GM19463 (cell line): Measurements from ENCODE around the gene SNRPD1.
"Not testable (repeated sequence)": the region's sequence is repeated elsewhere in the genome, so short reads cannot be mapped to it uniquely, and the experiment has no call there.

Source experiments
- ATAC-seq: cut with Tn5 transposase; IDR thresholded peaks from one replicate; pipeline ENCODE4 v1.9.1; 2021; ENCODE audit warnings: mild to moderate bottlenecking, moderate library complexity; ENCODE audit not compliant: unreplicated experiment

The SNRPD1 gene

DNA sequence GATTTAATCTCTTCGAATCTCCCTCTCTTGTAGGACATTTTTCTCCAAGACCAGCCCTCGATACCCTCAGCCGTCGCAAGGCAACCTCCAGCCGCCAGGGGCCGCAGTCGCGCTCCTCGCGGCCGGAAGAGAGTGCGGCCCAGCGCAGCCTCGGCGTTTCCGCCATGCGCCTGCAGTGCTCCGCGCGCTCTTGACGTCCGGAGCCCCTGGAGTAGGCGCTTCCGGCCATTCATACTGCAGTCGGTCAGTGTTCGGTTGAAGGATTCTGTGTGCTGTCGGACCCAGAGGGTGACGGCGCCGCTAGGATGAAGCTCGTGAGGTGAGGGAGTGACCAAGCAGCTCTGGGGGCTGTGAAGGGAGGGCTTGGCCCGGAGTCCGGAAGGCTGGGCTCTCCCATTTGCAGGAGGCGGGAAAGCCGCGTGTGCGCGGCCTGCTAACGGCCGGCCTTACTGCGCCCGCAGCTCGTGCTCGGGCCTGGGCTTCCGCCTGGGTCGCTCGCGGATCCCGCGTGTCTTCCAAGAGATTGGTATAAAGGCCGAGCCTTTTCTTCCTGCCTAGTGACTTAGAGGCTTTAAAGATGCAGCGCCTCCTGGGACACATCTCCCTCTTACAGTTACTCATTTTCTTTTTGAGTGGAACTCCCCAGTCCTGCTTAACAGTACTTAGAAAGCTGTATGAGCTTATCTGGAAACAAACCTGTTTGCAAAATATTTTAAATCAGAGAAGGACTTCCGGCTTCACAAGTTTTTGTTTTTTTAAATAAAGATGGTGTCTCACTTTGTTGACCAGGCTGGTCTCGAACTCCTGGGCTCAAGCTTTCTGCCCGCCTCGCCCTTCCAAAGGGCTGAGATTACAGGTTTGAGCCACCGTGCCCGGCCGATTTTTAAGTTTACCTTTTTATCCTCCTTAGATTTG lies at the start of gene SNRPD1:
Gene SNRPD1, plus strand, starts transcription at position 190 of the 915 bp plus-strand sequence. Its CDS starts 116 bp downstream, at position 306.
- ATAC-seq, result peak; percentile 99

DNA sequence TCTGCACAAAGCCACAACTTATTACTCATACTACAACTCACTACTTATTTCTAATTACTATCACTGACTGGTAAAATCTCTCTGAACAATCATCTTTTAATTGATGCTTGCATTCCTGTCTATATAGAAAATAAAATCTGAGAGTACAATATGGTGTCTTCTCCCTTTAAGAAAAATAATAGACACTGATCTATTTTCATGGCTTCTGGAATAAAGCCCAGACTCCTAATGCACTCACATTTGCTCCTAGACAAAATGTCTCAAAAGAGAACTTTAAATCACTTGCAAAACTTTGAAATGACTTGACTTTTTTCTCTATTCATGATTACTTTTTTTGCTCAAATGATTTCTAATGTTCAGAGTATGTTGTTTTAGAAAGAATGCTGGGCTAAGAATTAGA lies 40.3 kb upstream of the SNRPD1 start:
- no peak for ATAC-seq

DNA sequence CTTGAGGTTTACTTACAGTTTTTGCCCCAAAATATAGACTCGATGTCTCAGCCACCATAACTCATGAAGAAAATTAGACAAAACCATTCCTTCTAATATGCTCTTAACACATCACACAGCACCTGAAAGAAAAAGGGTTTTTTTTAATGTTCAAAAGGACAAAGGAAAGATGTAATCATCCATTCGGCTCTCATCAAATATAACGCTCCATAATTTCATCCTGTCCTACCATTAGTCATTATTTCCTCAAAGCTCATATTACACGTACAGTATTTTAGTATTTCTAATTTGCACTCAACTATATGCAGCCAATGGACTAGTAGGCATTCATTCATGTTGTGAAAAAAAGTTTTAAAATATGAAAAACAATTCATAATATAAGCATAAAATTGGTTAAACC lies 36.5 kb upstream of the SNRPD1 start:
- ATAC-seq, result no peak

DNA sequence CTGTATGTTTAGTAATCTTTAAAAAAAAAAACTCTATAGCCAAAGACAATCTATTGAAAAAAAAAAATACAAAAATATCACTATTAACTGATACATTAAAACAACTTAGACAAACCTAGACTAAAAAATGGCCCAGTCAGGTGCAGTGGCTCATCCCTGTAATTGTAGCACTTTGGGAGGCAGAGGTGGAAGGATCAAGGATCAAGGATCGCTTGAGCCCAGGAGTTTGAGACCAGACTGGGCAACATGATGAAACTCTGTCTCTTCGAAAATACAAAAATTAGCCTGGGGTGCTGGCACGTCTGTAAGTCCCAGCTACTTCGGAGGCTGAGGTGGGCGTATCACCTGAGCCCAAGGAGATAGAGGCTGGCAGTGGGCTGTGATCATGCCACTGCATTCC lies 27.7 kb upstream of the SNRPD1 start:
- ATAC-seq, result no peak

DNA sequence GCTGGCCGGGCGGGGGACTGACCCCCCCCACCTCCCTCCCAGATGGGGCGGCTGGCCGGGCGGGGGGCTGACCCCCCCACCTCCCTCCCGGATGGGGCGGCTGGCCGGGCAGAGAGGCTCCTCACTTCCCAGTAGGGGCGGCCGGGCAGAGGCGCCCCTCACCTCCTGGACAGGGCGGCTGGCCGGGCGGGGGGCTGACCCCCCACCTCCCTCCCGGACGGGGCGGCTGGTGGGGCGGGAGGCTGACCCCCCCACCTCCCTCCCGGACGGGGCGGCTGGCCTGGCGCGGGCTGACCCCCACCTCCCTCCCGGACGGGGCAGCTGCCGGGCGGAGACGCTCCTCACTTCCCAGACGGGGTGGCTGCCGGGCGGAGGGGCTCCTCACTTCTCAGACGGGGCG lies 19.8 kb upstream of the SNRPD1 start:
- not testable (repeated sequence) for ATAC-seq

DNA sequence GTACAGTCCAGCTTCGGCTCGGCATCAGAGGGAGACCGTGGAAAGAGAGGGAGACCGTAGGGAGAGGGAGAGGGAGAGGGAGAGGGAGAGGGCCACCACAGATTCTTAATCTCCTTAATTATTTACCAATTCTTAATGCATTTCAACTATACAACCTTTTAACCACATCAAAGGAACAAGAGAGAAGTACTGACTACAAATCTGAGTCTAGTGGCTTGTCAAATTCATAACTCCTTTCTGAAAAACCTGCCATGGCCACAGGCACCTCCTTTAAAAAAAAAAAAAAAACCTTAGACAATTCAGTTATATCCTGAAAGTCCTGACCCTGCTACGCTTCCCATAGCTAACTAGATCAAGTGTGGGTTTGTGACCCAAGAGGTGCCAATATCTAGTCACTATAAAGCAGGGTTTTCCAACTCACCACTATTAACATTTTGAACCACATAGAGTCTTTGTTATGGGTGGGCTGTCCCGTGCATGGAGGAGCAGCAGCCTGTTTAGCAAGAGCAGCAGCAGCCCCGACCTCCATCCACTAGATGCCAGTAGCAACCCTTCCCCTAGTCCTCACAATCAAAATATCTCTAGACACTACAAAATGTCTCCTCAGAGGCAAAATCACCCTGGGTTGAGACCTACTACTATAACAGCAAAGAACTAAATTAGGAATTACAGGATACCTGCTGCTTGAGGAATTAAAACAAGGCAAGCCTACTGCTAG lies 18.4 kb upstream of the SNRPD1 start:
- ATAC-seq, result peak; percentile 36

DNA sequence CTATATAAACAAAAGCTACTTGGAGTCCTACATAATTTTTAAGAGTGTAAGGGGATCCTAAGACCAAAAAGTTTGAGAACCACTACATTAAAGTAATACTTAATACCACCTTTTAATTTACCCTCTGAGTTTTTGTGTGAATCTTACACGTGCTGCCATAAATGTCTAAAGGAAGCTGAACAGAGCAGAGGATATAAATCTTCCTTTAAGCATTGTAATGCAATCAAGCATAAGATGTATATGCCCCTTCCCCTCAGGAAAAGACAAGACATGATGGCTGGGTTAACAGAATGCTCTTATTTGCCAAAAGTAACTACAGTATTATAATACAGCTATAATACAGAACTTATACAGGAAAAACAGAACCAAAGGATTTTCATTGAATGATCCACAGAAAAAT lies 14.5 kb upstream of the SNRPD1 start:
- ATAC-seq, result no peak

DNA sequence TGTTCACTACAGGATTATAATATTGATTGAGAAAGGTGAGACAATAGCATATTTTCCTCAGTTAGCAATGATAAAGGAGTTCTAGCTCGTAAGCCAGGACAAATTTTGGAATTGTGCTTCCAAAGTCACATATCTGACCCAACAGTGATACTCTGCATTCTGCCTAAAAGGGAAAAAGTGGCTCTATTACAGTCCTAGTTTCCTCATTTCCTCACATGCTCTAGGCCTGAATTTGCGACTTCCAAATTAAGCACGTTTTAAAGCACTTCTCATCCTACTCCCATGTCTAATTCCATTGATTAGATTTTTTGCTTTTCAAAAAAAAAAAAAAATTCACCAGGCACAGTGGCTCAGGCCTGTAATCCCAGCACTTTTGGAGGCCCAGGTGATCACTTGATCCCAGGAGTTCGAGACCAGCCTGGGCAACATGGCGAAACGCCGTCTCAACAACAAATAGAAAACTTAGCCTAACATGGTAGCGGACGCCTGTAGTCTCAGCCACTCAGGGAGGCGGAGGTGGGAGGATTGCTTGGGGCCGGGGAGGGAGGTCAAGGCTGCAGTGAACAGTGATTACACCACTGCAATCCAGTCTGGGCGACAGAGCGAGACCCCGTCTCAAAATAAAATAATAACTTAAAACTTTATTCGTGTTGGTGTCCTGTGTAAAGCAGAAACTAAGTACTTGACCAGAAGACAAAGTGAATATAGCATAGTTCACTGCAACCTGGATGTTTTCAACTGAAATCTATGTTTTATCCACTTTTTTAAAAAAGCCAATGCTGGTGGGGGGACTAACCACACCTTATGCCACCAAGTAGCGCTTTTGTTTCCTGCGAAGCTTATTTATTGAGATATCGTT lies 13.2 kb upstream of the SNRPD1 start:
- no peak for ATAC-seq

DNA sequence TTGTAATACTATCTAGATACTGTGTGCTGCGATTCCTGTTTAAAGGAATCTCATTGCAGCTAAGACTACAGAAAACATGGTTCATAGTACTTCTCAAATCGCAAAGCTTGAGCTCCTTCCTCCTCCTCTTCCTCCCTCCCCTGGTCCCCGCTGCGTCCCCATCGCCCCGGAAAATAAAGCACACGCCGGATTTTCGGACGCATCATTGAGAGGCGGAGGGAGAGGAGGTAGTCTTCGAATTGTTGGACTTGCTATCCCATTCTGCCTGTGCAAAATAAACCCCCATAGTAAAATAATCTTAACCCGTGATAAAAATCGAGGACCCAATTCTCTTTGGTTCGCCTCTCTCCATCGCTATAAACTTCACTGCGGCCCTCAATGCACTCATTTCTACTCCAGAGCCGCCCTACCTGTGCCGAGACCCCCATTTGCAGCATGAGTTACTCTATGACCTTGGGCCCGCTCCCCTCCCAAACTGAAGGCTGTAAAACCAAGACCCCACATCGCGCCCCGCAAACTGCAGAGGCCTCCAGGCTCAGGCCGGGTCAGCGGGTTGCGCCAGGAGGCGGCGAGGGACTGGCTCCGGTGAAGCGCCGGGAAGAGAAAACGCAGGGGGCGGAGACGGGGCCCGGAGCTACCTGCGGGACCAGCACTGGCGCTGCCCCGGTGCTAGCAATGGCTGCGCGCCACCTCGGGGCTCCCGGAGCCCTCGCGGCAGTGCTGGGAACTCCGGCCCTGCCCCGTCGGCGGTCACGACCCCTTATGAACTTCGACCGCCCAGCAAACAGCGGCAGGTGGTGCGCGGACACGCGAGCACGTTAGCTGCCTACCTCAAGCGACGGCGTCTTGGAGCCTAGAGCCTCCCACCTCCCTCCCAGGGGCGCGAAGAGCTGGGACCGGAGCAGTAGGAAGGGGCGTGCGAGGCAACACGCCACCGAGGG lies 12.3 kb upstream of the SNRPD1 start:
- peak; percentile 41 for ATAC-seq

DNA sequence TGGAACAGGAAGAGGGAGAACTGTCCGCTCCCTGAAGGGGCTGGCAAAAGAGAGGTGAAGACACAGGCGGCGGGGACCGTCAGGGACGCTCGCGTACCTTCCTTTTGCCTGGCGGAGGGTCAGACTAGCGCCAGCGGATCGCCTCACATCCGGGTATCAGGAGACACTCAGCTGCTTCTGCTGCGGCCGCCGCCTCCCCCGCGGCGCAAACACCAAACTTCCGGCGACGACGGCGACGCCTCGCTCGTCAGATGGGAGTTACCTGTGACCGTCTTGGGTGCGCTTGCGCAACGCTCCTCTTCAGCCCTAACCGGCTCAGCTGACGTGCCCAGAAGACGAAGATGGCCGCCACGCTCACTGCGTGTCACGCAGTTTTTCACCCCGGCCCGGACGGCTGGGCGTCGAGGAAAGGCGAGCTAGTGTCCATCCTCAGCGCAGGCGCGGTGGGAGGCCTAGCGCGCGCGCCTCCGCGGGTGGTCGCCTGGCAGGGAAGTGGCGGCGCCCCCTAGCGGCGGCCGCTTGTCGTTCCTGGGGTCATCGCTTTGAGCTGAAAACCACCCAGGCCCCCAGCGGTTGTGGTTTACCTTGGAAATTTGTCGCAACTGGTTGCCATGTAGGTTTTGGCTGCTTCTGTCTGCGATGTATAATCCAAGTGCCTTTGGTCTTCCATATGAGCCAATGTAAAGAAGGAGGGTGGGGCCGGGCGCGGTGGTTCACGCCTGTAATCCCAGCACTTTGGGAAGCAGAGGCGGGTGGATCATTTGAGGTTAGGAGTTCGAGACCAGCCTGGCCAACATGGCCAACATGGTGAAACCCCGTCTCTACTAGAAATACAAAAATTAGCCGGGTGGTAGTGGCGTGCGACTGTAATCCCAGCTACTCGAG lies 11.3 kb upstream of the SNRPD1 start, which contains the start of gene ESCO1:
Gene ESCO1, minus strand, starts transcription at position 179 of the 885 bp plus-strand sequence. CDS start 25,861 bp downstream, outside the sequence.
- ATAC-seq, result peak; percentile 84

DNA sequence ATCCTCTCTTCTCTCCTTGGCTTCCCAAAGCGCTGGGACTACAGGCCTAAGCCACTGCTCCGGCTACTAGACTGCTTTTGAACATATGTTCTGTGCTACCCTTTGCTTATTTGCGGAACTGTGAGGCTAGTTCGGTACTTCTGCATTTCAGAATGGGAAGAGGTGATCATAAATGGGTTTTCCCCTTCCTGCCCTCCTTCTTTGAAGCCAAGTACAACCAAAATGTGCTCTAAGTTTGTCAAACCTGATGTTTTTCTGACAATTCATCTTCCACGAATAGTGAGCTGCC lies 9.9 kb upstream of the SNRPD1 start:
- no peak for ATAC-seq

DNA sequence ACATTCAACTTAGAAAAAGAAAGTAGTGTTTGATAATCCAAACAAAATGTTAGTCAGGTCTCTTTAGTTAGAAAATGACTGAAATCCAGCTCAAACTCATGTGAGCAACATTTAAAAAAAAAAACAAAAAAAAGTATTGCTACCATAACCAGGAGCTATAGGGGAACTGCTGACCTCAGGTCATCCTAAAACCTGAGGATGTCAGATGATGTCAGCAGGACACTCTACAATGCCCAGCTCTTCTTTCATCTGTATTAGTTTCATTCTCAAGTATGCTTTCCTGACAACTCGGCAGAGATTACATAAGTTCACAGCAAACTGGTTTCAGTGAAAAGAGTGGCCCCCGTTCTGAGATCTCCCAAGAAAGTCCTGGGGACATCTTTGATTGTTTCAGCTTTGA lies 7.4 kb upstream of the SNRPD1 start:
- no peak for ATAC-seq

DNA sequence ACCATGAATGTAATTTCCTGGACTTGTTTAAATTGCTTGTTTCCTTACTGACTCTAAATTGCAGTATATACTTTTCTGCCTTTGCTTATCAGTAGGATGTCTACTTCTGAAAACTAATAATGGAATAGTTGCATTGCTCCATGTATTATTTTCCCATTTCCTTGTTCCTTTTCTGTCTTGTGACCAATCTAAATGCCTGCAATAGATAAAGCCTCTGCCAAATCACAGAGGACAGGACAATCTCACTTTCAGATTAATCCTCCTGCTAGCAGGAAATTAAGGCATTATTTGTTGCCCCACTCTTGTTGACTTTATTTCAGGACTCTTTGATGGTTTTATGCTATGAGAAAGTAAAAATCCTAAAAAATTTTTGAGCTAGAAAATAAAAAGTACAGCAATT lies 6.9 kb upstream of the SNRPD1 start:
- ATAC-seq, result no peak

DNA sequence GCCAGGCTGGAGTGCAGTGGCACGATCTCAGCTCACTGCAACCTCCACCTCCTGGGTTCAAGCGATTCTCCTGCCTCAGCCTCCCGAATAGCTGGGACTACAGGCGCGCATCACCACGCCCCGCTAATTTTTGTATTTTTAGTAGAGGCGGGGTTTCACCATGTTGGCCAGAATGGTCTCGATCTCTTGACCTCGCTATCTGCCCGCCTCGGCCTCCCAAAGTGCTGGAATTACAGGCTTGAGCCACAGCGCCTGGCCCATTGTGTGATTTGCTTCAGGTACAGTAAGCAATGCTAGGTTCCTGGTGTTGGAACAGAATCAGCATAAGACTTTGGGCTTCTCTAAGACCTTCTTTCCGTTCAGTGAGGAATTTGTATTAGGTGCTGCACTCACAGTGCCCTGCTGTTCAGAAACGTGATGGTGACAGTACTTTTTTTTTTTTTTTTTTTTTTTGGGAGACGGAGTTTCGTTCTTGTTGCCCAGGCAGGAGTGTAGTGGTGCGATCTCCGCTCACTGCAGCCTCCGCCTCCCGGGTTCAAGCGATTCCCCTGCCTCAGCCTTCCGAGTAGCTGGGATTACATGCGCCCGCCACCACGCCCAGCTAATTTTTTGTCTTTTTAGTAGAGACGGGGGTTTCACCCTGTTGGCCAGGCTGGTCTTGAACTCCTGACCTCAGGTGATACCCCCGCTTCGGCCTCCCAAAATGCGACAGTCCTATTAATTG lies 551 bp upstream of the SNRPD1 start:
- ATAC-seq, result peak; percentile 6

DNA sequence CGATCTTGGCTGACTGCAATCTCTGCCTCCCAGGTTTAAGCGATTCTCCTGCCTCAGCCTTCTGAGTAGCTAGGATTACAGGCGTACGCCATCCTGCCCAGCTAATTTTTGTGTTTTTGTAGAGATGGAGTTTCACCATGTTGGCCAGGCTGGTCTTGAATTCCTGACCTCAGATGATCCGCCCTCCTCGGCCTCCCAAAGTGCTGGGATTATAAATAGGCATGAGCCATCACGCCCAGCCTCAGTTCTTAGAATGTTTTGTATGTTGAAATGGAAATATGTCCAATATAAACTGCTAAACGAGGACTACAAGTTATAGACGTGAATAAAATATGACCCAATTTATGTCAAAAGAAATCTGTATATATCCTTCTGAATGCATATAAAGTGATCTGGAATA lies 9.5 kb downstream of the SNRPD1 start:
- ATAC-seq, result not testable (repeated sequence)

DNA sequence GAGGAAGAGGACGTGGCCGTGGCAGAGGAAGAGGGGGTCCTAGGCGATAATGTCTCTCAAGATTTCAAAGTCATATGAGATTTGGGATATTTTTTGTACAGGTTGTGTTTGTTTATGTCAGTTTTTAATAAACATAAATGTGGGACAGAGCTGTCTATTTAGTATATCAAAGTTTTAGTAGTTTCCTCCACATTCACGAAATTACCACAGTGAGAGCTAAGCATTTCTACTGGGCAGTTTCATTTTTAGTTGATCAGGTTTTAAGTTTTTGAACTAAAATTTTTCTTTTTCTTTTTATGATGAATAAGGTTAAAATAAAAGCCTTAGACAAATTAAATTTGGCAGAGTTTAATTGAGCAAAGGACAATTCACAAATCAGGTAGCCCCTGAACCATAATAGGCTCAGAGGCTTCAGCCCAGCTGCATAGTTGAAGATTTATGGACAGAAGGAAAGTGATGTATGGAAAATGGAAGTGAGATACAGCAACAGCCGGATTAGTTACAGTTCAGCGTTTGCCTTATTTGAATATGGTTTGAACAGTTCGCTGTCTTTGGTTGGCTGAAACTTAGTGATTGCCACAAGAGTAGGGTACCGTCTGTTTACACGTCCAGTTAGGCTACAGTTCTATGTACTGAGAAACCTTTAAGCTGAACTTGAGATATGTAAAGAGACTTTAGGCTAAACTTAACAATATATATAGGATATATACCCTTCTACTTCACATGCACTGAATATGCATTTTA lies 17.1 kb downstream of the SNRPD1 start:
- ATAC-seq, result peak; percentile 98

DNA sequence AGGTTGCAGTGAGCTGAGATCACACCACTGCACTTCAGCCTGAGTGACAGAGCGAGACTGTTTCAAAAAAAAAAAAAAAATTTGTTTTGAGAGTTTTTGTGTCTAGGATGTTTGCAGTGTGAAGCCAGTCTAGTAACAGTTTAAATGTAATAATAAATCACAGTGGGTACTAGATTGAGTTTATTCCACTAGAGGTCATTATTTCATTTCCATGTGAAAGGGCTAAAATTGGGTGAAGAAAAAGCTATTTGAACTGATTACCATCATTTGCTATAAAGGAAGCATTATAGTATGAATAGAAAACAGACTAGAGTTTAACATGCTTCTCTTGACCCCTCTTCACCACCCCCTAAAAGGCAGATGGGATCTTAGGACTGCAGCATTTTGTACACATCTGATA lies 20.3 kb downstream of the SNRPD1 start:
- no peak for ATAC-seq
